ENCODE data around the gene ADRA2C.

GRCh38 chr4:3746701-3747580, 19.2 kb upstream of the ADRA2C start:
- no peak for TF ChIP-seq POLR2AphosphoS5 (IDR thresholded peaks at IDR 0.05; ENCODE audit: borderline replicate concordance, low read depth, low read length)
- TF ChIP-seq EZH2 (IDR thresholded peaks at IDR 0.05) = no peak
